RPMI7951 (cell line): ENCODE results near the gene RAG1. TPM values are rescaled to one million over a fixed set of nuclear protein-coding genes. Genes with fewer than 3 reads are reported as not detected.

Experiments used
- DNase-seq: peaks from one replicate; pipeline ENCODE4 v3.0.0-alpha.2; 2012; ENCODE audit warnings: low read depth
- total RNA-seq: library from RNA; depleted of rRNA; stranded (reverse); fragments of >200 nt; shearing (Covaris generic); gene quantifications from 2 replicates; pipeline ENCODE4 v1.2.3, GENCODE V29; 2014

Gene RAG1
- total RNA-seq, 1 experiment from 2014 or later: 0.48 TPM

- no peak for DNase-seq
These were observed 22.7 kb downstream of the RAG1 start for GRCh38 chr11:36590513-36590912.

GRCh38 chr11:36591433-36591832, 23.6 kb downstream of the RAG1 start:
- no peak for DNase-seq

DNA sequence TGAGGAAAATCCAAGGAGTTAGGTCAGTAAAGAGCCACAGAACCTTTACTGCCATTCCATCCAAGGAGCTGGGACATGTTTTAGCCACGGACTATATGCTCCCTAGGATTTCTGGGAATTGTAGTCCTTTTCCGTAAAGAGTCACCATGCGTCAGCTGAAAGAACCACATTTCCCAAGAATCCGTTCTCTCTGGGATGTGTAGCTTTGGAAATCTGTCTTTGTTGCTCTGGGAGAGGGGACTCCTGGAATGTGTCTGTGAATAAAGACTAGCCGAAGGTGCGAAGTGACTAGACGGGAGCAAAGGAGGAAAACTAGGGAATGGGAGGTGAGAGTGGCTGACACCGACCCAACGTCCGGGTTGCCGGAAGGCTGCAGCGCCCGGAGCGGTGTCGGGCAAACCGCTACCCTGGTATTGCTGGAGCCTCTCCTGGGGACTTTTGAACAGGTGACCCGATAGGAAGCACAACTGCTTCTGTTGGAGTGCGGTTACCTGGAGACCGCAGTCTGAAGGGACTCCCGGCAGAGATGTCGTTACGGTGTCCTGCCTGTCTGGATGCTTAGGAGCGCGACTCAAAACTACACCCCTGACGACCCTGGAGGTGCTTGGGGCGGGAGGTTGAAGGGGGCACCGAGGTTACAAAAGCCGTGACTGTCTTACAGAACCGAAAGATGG, 26.6 kb downstream of the RAG1 start, which contains the start of gene IFTAP:
Gene IFTAP, plus strand, starts transcription at position 187 of the 674 bp plus-strand sequence. CDS start 15,602 bp downstream, outside the sequence.
- peak; percentile 89 for DNase-seq

GRCh38 chr11:36596880-36597279, 29.1 kb downstream of the RAG1 start:
- no peak for DNase-seq

GRCh38 chr11:36598051-36598450, 30.2 kb downstream of the RAG1 start, which contains the start of gene RAG2:
Gene RAG2 (minus strand): TSS chr11:36598236. CDS start chr11:36594168, 4,068 bp downstream.
- DNase-seq: no peak

DNA sequence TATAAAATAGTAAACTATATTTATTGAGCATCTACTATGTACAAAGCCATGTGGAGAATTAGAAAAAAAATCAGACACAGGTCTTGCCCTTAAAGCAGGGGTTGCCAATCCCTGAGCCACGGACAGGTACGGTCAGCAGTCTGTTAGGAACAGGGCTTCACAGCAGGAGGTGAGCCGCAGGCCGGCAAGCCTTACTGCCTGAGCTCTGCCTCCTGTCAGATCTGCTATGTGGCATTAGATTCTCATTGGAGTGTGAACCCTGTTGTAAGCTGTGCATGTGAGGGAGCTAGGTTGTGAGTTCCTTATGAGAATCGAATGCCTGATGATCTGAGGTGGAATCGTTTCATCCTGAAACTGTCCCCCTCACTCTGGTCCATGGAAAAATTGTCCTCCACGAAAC, 32.4 kb downstream of the RAG1 start:
- no peak for DNase-seq

GRCh38 chr11:36601155-36601554, 33.3 kb downstream of the RAG1 start:
- DNase-seq: no peak

GRCh38 chr11:36602135-36602534, 34.3 kb downstream of the RAG1 start:
- no peak for DNase-seq

DNA sequence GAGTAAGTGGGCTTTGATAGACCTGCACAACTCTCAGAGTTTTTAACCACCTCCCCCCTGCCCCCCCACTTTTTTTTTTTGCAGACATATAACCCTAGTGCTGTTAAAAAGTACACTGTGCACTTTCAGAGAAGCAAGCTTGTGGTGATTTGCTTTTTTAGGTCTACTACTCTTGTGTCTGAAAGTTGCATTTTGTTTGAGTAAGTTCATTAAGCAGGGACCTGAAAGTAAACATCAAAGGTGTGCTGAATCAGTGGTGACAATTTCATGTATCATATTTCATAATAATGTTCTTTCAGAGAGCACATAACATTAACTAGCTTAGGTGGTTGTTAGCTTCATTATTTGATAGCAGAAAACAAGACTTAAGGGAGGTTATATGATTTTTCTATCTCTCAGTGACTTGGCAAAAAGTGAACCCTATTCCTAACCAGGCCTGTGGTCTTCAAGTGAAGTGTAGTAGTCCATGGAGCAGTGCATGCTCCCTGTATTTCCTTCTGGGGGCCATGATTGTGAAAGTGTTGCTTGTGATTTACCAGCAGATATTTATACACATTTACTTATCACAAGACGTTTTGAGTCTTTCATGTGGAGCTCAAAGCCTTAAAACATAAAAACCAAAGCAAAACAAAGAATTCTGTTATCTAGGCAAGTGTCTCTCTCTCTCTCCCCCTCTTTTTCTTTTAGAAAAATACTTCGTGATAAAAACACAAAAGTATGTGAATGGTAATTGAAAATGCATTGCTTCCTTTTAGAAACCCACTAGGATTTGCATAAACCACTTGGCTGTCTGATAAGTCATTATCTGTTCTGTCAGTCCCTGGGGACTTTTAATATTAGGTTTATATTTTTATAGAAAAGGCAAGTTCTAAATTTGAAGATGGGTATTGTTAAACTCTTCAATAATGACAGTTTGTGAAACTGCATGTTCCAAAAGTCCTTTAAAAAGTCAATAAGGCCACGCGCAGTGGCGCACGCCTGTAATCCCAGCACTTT, 37.7 kb downstream of the RAG1 start:
- DNase-seq: no peak

DNA sequence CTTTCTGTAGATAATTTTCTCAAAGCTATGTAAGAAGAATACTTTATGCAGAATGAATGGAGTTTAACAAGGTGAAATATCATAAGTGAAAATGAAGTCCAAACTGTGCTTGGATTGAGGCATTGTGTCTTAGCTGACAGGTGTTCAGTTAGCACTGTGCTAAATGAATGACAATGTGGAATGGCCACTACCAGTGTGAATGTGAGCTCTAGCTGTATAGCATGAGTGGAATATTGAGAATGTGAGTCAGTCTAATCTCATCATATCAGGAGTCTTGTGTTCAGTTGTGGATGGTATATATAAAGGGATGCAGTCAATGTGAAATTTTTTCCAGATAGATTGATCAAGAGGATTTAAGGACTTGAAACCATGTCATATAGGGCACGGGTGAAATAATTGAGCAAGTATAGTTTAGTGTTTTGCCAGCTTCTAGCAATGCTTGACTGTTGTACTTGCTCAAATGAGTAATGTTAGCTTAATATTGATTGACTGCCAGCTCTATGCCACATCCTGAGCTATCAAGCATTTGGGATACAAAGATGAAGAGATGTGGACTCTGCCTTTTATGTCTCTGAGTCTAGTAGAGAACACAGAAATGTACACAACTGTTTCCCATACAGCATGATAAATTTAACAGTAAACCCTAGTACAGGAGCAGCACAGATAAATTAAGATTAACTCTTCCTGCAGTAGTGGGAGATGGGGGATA, 40.8 kb downstream of the RAG1 start:
- no peak for DNase-seq

DNA sequence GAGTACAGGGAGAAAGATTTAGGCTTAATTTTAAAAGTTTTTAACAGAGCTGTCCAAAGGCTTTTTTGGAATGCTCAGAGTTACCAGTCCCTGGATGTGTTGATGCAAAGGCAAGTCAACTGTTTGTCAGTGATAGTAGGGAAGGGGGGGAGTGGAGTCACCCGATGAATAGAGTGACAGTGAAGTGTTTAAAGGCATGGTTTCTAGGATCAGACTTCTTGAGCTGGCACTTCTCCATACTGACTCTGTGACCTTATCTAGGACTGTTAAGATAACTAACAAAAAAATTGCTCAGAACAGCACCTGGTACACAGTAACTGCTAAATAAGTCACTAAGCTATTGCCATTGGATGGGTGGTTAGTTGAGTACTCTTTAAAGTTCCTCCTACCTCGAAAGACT, 41.6 kb downstream of the RAG1 start:
- no peak for DNase-seq

DNA sequence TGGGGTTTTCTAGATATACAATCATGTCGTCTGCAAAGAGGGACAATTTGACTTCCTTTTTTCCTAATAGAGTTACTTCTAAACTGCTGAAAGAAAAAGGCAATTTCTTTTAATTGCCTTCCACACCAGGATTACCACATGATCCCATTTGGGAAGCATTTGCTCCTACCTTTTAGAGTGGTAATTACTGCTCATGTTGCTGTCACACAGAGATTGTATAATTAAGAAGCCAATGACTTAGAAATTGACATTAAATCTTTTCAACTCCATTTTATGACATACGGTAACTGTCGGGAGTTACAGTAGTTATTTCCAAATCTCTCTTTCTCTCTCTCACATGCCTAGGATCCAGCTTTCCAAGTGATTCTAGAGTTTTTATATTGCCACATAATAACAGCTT, 48.0 kb downstream of the RAG1 start:
- DNase-seq: no peak

GRCh38 chr11:36617543-36618362, 49.9 kb downstream of the RAG1 start:
- no peak for DNase-seq

DNA sequence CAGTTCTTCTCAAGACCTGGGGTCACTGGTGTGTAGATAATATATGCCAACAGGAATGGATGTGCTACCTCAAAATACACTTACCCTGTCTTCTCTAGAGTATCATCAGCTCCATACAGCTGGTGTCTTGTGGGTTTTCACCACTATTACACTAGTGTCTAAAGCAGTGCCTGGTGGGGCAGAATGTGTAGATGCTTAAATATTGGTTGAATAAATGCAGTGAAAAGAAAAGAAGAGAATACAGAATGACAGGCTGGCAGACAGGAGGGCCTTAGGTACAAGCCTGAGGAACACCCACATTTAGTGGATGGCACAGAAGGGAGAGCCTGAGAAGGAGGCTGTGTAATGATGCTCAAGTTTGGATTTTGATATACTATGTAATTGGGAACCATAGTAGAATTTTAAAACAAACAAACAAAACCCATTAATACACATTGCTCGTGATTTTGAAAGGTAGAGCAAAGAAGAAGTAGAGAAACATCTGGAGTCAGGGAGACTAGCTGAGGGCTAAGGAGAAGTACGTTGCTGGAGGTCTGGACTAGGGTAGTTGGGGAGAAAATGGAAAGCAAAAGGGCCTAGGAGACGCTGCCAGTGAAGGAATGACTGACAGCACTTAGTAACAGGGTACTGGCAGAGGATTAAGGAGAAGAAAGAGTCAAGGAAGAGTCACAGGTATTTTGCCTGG, 50.7 kb downstream of the RAG1 start:
- no peak for DNase-seq

GRCh38 chr11:36619502-36619901, 51.7 kb downstream of the RAG1 start:
- DNase-seq: no peak

- DNase-seq: no peak
These were observed 52.4 kb downstream of the RAG1 start for GRCh38 chr11:36620246-36620645.

DNA sequence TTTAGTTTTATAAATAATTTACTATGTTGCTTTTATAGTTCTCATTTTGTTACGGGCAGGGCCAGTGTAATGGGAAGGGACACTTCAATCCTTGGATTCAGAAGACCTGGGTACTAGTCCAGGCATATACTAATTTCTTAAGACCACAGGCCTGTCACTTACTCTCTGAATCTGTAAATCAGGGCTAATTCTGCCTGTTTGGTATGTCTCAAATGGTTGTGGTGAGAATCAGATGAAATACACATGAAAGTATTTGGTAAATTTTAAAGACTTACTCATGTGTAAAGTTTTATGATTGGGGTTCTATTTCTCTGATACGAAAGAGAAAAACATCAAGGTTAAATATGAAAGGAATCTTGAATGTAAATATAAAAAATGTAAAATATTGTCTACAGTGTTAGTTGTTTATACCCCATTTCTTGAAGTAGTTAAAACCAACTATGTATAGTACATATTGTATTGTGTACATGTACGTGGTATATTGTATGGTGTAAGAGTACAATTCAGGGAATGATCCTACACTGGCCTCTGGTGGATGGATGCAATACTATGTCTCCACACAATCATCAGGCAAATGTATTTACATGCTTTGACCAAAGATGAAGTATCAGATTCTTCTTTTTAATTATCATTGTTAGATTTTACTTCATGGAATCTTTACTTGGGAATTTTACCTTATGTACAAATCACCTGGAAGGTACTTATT, 54.8 kb downstream of the RAG1 start:
- DNase-seq: peak; percentile 13

GRCh38 chr11:36623494-36623893, 55.7 kb downstream of the RAG1 start:
- no peak for DNase-seq

DNA sequence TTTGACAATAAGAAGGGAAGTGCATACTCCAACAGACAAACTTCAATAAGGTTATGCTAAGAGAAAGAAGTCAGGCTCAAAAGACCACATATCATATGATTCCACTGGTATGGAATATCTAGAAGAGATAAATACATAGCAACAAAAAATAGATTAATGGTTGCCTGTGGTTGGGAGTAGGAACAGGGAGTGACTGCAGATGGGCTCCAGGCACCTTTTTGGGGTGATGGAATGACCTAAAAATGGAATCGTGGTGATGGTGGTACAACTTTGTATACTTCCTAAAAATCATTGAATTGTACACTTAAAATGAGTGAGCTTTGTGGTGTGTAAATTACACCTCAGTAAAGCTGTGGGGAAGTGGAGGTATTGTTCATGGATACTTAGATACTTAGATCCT, 59.2 kb downstream of the RAG1 start:
- DNase-seq: no peak

- no peak for DNase-seq
These were observed 59.7 kb downstream of the RAG1 start for GRCh38 chr11:36627471-36627870.
